AG09319 (cell line): ENCODE results near the gene PLCG2.

ENCODE experiments used
- DNase-seq: peaks from one replicate; pipeline ENCODE4 v3.0.0-alpha.2; 2010; ENCODE audit warnings: low read depth; ENCODE audit errors: extremely low read depth
- CTCF ChIP-seq: IDR thresholded peaks from 2 replicates; pipeline ENCODE4 v1.5.1; 2011; ENCODE audit warnings: low read depth, mild to moderate bottlenecking, inconsistent platforms, low read length, moderate library complexity

Gene PLCG2

GRCh38 chr16:81830845-81831540, 51.9 kb downstream of the PLCG2 start:
- TF ChIP-seq CTCF = no peak

GRCh38 chr16:81831722-81832126, 52.6 kb downstream of the PLCG2 start:
- DNase-seq = no peak
- TF ChIP-seq CTCF = no peak

More at GRCh38 chr16:81830845-81831540, 51.9 kb downstream of the PLCG2 start:
- DNase-seq = no peak

- no peak for DNase-seq
- TF ChIP-seq CTCF = no peak
These were observed 53.9 kb downstream of the PLCG2 start for GRCh38 chr16:81832801-81833547.

DNA sequence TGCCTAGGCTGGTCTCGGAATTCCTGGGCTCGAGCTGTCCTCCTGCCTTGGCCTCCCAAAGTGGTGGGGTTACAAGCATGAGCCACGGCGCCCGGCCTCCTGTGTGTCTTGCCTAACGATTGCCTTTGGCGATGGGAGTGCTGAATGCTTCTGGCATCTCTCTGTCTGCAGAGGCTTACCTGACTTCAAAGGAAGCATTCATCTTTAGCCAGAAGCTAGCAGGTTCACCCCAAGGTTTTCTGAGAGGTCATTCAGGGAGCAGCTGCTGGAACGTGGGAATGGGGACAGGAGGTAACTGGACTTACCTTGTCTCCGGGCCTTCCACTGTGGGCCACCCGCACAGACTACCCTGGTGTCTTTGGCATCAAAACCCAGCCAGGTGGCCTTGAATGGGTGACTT, 54.7 kb downstream of the PLCG2 start:
- DNase-seq = no peak
- TF ChIP-seq CTCF = no peak

DNA sequence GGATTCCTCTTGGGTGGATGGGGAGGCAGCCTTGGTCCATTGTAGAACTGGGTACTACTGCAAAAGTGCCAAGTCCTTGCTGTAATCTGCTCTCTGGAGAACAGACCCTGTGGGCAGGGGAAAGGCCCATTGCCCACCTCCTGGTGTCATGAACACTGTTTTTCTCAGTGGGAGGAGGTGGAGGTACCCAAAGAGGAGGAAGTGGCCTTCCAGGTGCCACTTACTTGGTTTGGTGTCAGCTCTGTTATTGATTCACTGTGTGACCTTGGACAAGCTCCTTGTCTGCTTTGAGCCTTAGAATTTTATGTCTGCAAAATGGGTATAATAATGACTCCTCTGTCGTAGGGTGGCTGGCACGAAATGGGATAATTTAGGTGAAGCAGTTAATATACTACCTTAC, 55.8 kb downstream of the PLCG2 start:
- TF ChIP-seq CTCF = no peak
- no peak for DNase-seq

DNA sequence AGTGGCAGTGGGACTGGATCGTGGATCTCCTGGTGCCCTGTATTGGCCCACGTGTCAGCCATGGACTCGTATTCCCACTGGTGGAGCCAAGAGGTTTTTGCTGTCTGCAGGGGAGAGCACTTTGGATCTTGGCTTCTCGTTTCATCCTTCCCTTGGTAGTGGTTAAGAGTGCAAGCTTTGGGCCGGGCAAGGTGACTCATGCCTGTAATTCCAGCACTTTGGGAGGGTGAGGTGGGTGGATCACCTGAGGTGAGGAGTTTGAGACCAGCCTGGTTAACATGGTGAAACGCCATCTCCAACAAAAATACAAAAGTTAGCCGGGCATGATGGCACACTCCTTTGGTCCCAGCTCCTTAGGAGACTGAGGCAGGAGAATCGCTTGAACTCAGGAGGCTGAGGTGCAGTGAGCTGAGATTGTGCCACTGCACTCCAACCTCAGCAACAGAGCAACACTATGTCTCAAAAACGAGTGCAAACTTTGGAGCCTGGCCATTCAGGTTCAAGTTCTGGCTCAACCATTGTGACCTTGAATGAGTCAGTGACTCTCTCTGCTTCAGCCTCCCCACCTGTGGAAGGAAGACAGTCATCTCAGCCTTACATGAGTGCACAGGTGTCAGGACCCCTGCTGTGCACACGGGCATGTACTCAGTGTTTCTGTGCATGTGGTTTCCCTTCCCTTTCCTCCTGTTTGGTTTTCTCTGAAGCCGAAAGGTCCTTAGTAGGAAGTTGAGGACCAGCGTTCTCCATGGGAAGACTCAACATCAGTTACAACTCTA, 57.4 kb downstream of the PLCG2 start:
- no peak for DNase-seq
- no peak for TF ChIP-seq CTCF
